ENCODE measurements around the gene TANK. TPM values are rescaled to one million over a fixed set of nuclear protein-coding genes. Genes with fewer than 3 reads are reported as not detected.
"Not testable (repeated sequence)": the region's sequence is repeated elsewhere in the genome, so short reads cannot be mapped to it uniquely, and the experiment has no call there.

Gene TANK
- total and polyA plus RNA-seq, 5 experiments from 2014 or later = 32.7 to 65.8 (median 43.8) TPM

DNA sequence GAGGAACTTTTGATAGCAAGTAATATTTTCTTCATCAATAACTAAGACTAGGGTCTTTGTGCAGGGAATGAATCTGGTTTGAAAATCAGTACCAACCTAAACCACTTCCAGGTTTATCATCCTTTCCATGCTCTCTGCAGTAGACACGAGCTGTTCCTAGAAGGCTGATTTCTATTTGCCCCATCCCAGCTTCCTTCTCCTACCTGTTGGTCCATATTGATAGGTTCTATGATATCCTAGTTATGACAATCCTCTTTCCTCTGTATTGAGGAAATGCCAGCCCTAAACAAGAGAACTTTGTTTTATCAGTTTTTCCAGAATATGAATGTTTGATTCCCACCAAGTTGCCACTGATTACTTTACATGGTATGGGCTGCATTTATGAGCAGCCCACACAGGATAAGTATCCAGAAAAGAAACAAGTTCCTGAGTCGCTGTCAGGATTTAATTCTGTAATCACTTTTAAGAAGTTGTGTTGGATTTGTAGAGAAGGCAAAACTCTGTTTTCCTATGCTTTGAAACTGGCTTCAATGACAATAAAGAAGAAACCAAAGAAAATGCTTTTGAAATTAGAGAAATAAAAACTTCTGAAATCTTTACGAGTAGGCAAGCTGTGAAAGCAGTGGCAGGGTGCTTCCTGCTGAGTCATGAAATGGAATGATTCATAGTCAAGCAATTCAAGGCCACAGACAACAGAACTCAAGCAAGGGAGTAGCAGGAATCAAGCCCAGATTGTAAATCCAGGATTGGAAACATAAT lies 37.3 kb upstream of the TANK start:
- ATAC-seq (no peak), DNase-seq (no peak)
- Mint-ChIP-seq H3K9me3 (no peaks in the 10 kb centered on the region), H3K36me3 (no peaks in the 10 kb centered on the region), H3K27me3 (peaks cover 0 to 1% (median 0%) of the 10 kb centered on the region in 5 donors), H3K4me3 (no peak overlapping the region), H3K4me1 (peaks cover 0 to 17% (median 0%) of the 10 kb centered on the region in 4 donors), H3K27ac (no peak overlapping the region)
- POLR2A ChIA-PET = no interaction called here

DNA sequence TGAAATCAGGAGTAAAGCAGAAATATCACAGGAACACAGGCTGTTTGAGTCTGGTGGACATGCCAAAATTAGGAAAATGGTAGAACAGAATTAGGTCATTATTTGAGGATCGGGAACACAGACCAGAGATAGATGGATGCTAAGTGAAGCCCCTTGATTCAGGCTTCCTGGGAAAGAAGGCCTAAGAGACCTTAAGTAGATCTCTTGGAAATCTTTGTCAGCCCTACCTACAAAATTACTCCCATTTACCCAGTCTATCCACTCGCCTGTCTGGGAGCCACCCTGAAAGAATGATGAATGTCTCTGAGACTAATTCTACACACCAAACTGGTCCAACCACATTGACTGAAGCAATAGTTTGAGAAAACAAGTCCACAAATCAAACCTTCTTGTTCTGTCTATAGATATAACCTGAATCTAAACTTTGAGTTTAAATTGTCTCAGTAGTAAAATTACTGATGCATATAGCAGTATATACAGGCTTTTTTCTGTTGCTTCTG lies 36.6 kb upstream of the TANK start:
- Mint-ChIP-seq H3K27me3 (peaks cover 0 to 1% (median 0%) of the 10 kb centered on the region in 5 donors), H3K4me1 (peaks cover 0 to 17% (median 0%) of the 10 kb centered on the region in 4 donors), H3K36me3 (no peaks in the 10 kb centered on the region), H3K27ac (no peak overlapping the region), H3K9me3 (no peaks in the 10 kb centered on the region), H3K4me3 (no peak overlapping the region)
- no peak for DNase-seq
- POLR2A ChIA-PET = no interaction called here
- ATAC-seq = no peak

DNA sequence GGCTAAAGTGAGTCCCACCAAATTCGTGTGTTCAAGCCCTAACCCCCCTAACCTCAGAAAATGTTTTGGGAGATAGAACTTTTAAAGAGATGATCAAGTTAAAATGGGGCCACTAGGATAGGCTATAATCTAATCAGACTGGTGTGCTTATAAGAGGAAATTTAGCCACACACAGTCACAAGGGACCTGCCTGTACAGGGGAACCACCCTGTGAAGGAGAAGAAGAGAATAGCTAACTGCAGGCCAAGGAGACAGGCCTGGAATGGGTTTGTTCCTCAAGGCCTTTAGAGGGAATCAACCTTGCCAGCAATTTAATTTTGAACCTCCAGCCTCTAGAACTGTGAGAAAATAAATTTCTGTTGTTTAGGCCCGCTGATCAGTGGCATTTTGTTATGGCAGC lies 36.0 kb upstream of the TANK start:
- no peak for ATAC-seq
- Mint-ChIP-seq H3K27me3 (peaks cover 0 to 3% (median 0%) of the 10 kb centered on the region in 5 donors), H3K36me3 (no peaks in the 10 kb centered on the region), H3K9me3 (no peaks in the 10 kb centered on the region), H3K4me3 (no peak overlapping the region), H3K27ac (no peak overlapping the region), H3K4me1 (peaks cover 2 to 20% (median 4%) of the 10 kb centered on the region in 4 donors)
- no peak for DNase-seq
- POLR2A ChIA-PET = no interaction called here

DNA sequence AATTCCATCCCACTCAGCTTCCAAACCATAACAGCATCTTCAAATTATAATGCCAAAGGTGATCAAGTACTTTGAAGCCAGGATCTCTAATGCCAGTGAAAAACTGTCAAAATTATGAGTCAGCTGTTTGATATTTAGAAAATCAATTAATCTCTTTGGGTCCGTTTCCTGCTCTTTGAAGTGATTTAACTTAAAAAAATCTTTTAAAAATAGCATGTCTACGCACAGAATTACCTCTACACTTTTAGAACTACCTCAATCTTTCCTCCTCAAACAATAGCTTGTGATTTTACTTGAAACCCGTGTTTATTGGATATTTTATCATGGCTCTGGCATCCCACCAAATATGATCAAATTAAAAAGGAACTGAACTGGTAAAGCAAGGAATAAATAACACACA lies 31.3 kb upstream of the TANK start:
- Mint-ChIP-seq H3K27me3 (peaks cover 0 to 3% (median 0%) of the 10 kb centered on the region in 5 donors), H3K9me3 (peaks cover 0 to 3% (median 0%) of the 10 kb centered on the region in 9 donors), H3K4me1 (peaks cover 2 to 11% (median 5%) of the 10 kb centered on the region in 4 donors), H3K4me3 (no peak overlapping the region), H3K36me3 (peaks cover 0 to 6% (median 5%) of the 10 kb centered on the region in 3 donors), H3K27ac (peak overlapping the region in 1 of 10 donors; percentile 4)
- no peak for DNase-seq
- POLR2A ChIA-PET = no interaction called here
- no peak for ATAC-seq

DNA sequence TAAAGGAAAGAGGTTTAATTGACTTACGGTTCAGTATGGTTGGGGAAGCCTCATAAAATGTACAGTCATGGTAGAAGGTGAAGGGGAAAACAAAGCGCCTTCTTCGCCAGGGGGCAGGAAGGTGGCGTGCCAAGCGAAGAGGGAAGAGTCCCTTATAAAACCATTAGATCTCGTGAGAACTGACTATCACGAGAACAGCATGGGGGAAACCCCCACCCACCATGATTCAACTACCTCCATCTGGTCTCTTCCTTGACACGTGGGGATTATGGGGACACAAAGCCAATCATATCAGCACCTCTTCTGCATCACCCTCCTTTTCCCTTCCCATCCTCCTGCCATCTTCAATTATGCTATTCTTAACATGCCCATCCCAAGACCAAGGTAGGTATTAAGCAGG lies 29.9 kb upstream of the TANK start:
- POLR2A ChIA-PET = no interaction called here
- Mint-ChIP-seq H3K27ac (no peak overlapping the region), H3K9me3 (peaks cover 0 to 3% (median 0%) of the 10 kb centered on the region in 9 donors), H3K27me3 (peaks cover 0 to 3% (median 0%) of the 10 kb centered on the region in 5 donors), H3K4me1 (peaks cover 7 to 13% (median 10%) of the 10 kb centered on the region in 4 donors), H3K4me3 (no peak overlapping the region), H3K36me3 (peaks cover 0 to 6% (median 5%) of the 10 kb centered on the region in 3 donors)
- ATAC-seq (no peak), DNase-seq (no peak)

DNA sequence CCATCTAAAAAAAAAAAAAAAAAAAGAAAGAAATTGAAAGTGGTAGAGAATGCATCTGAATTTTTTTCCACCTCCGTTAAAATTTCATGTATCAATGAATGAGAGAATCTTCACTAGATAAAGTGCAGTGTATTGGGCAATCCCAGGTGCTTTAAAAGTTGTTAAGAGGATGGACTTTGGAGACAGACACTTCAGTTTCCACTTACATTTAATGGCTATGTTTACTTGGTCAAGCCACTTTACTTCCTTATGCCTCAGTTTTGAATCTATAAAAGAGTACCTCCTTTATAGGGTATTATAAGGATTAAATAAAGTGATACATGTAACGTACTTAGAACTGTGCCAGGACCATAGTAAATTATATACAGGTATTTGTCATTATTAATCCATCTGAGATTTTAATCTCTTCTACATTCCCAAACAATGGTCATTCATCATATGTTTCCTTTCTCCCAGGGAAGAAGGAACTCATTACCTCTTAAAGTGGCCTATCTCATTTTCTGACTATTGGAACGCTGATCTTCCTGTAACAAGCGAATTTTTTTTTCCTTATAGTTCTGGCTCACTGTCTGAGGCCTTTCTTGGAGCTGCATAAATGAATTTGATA lies 29.1 kb upstream of the TANK start:
- peaks cover 0 to 3% (median 0%) of the 10 kb centered on the region in 9 donors for H3K9me3 Mint-ChIP-seq
- POLR2A ChIA-PET = no interaction called here
- H3K27ac Mint-ChIP-seq = no peak overlapping the region
- no peak overlapping the region for H3K4me3 Mint-ChIP-seq
- H3K4me1 Mint-ChIP-seq = peaks cover 8 to 18% (median 16%) of the 10 kb centered on the region in 4 donors
- peaks cover 0 to 6% (median 5%) of the 10 kb centered on the region in 3 donors for H3K36me3 Mint-ChIP-seq
- DNase-seq (no peak), ATAC-seq (no peak)
- peaks cover 0 to 3% (median 0%) of the 10 kb centered on the region in 5 donors for H3K27me3 Mint-ChIP-seq

DNA sequence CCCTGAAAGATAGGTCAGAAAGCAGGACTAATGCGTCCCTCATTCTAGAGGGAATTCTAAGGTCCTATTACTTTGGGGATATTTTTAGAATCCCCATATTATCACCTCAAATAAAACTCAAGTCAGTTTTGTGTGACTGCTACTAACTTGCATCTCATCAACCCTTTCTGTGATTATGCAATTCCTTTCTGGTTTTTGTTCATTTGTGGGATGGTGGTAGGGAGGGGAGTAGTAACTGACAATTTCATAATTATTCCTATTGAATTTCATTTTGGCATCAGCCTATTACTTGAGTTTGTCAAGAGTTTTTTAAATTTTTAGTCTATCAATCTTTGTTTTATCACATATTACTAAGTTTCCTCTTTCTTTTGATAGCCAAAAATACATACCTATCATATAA lies 28.4 kb upstream of the TANK start:
- peaks cover 8 to 25% (median 22%) of the 10 kb centered on the region in 4 donors for H3K4me1 Mint-ChIP-seq
- H3K4me3 Mint-ChIP-seq = no peak overlapping the region
- DNase-seq (no peak), ATAC-seq (no peak)
- H3K36me3 Mint-ChIP-seq = peaks cover 0 to 6% (median 5%) of the 10 kb centered on the region in 3 donors
- peaks cover 0 to 3% (median 0%) of the 10 kb centered on the region in 9 donors for H3K9me3 Mint-ChIP-seq
- POLR2A ChIA-PET = no interaction called here
- H3K27ac Mint-ChIP-seq = no peak overlapping the region
- peaks cover 0 to 3% (median 0%) of the 10 kb centered on the region in 5 donors for H3K27me3 Mint-ChIP-seq

DNA sequence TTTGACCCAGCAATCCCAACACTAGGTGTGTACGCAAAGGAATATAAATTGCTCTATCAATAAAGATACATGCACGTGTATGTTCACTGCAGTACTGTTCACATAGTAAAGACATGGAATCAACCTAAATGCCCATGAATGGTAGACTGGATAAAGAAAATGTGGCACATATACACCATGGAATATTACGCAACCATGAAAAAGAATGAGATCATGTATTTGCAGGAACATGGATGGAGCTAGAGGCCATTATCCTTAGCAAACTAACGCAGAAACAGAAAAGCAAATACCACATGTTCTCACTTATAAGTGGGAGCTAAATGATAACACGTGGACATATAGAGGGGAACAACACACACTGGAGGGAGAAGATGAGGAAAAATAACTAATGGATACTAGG lies 27.8 kb upstream of the TANK start:
- H3K27ac Mint-ChIP-seq, POLR2A ChIA-PET, H3K4me3 Mint-ChIP-seq, H3K27me3 Mint-ChIP-seq, ATAC-seq, H3K9me3 Mint-ChIP-seq, DNase-seq, H3K36me3 Mint-ChIP-seq: not testable (repeated sequence)
- H3K4me1 Mint-ChIP-seq = peaks cover 8 to 27% (median 24%) of the 10 kb centered on the region in 4 donors

DNA sequence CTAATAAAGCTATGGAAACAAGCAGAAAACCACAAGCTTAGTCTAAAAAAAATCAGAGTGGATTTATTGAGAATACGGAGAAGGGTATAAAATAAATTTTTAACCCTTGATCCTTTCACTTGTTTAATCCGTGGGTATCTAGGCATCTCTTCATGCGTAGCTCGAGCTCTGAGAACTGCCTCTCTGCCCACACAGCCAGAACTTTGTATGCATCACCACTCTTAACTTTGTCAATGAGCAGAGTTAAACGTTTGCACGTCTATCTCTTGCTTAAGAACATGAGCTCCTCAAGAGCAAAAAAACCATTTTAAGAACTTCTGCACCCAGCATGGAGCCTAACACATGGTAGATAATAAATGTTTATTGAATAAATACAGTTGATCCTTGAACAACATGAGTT lies 26.9 kb upstream of the TANK start:
- Mint-ChIP-seq H3K27ac (no peak overlapping the region), H3K4me3 (no peak overlapping the region), H3K4me1 (peaks cover 8 to 30% (median 26%) of the 10 kb centered on the region in 4 donors), H3K27me3 (peaks cover 0 to 3% (median 0%) of the 10 kb centered on the region in 5 donors), H3K36me3 (peaks cover 0 to 6% (median 5%) of the 10 kb centered on the region in 3 donors), H3K9me3 (peaks cover 0 to 3% (median 0%) of the 10 kb centered on the region in 9 donors)
- ATAC-seq (no peak), DNase-seq (no peak)
- POLR2A ChIA-PET = interaction anchor here (0.7 kb wide), 1 partner anchor 11 kb away, joined by 5 read pairs; no protein-coding TSS in a partner anchor

DNA sequence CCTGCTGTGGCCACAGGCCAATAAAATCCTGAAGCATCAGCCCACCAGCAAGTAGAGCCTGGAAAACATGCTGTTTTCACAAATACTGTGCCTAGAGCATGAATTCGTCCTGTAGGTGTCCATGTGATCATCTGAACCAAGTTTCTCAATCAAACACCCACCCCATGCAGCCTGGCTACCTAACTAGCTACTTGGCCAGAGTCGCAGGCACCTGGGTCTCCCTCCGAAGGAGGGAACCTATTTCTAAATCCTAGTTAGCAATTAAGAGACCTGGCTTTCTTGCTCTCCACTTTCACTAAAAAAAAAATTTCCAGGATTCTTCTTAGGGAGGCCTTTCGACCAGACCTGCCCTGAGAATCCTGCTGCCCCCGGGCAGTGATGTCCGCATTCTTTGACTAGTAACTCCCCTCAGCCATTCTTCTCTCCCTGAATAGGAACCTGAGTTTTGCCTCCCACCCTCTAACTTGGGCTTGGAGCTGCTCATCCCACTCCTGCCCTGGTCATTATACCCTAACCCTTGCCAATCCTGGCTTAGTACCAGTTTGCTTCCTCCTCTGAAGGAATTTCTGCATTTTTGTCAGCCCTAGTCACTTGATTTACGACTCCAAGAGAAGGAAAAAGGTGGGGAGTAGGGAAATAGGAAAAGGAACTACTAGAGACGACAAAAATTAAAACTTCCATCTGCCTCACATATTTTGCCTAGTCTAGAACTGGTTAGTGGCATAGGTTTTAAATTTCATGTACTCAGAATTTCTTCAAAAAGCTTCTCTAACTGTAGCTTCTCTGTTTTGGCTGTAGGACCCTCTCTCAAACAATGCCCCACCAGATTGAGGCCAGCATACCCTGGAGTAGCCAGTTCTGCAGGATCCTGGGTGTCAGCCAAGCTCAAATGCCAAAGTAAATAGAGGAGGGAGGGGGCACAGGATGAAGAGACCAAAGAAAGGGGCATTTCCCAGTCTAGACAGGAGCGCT lies 25.4 kb upstream of the TANK start:
- peak overlapping the region in 8 of 10 donors; percentile 10 to 97 (median 72) for H3K27ac Mint-ChIP-seq
- no peak for ATAC-seq
- peaks cover 7 to 41% (median 34%) of the 10 kb centered on the region in 4 donors for H3K4me1 Mint-ChIP-seq
- peaks cover 0 to 6% (median 5%) of the 10 kb centered on the region in 3 donors for H3K36me3 Mint-ChIP-seq
- H3K9me3 Mint-ChIP-seq = peaks cover 0 to 3% (median 0%) of the 10 kb centered on the region in 9 donors
- peaks cover 0 to 2% (median 0%) of the 10 kb centered on the region in 5 donors for H3K27me3 Mint-ChIP-seq
- H3K4me3 Mint-ChIP-seq = peak overlapping the region in 6 of 10 donors; percentile 3 to 46 (median 24)
- DNase-seq = no peak
- POLR2A ChIA-PET = interaction anchor here (0.6 kb wide), 1 partner anchor 26 kb away, joined by 4 read pairs; no protein-coding TSS in a partner anchor

DNA sequence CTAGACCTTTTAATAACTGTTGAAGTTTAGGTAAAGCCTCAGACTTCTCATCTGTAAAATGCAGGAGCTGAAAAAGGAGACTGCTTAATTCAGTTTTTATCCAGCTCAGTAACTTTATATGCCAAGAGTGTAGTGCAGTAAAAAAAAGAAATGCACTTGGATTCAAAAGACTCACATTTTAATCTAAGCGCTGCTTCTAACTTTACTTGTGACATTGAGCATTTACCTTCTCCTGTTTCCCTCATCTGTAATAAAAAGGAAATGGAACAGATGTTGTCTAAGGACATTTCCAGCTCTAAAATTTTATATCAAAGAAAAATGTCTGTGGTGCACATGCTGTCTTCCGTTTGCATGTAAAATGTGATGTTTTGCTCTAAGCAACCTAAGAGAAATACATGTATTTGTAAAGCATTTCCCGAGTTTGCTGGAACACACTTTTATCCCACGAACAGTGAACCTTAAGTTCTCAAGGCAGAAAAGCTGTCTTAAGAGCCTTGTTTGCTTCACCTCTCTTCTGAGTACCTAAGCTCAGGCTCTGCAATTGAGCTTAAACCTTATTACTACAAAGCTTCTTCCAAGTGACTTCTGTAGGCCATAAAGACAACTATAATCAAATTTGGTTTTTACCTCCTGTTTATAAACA lies 24.2 kb upstream of the TANK start:
- Mint-ChIP-seq H3K27ac (peak overlapping the region; percentile 70 to 97 (median 93)), H3K4me1 (peaks cover 7 to 51% (median 38%) of the 10 kb centered on the region in 4 donors), H3K4me3 (peak overlapping the region; percentile 71 to 96 (median 86)), H3K36me3 (peaks cover 0 to 6% (median 0%) of the 10 kb centered on the region in 3 donors), H3K9me3 (peaks cover 0 to 3% (median 0%) of the 10 kb centered on the region in 9 donors), H3K27me3 (peaks cover 0 to 2% (median 0%) of the 10 kb centered on the region in 5 donors)
- DNase-seq (no peak), ATAC-seq (no peak)
- POLR2A ChIA-PET = interaction anchor here (0.6 to 0.8 kb wide), 2 partner anchors 24 to 25 kb away, joined by 3 to 4 read pairs; partner anchors contain the start of gene TANK
